ENCODE measurements around the gene IL16. TPM values are rescaled to one million over a fixed set of nuclear protein-coding genes. Genes with fewer than 3 reads are reported as not detected.
A peak's percentile ranks its signal among the peaks of the same experiment; 100 is the strongest.

Gene IL16
- total RNA-seq, 1 donor from 2014 or later = 0.12 TPM

GRCh38 chr15:81331600-81331999 lies 134.9 kb downstream of the IL16 start:
- H3K4me3 ChIP-seq (ENCODE audit: low read depth, low read length) = no peak overlapping the region
- no peak for DNase-seq (ENCODE audit: low read depth)
- no peak for TF ChIP-seq CTCF (conservative IDR thresholded peaks at IDR 0.05; ENCODE audit: low read depth, low read length)

DNA sequence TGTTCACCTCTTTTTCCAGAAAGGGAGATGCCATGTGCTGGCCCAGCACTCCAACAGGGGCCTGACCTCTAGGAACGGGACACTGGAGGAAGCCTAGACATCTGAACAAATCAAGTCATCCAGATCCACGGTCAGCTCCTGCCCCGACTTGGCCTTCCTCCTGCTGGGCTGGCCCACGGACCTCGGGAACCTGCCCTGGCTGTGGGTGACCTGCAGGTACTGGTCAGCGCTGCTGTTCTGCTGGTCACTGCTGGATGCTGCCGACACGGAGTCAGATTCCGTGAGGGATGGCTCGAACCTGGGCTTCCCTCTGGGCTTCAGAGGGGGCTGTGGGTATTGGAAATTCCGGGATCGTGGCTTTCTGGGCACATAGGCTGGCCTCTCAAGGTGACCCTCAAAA lies 135.6 kb downstream of the IL16 start:
- no peak for TF ChIP-seq CTCF (conservative IDR thresholded peaks at IDR 0.05; ENCODE audit: low read depth, low read length)
- no peak overlapping the region for H3K4me3 ChIP-seq (ENCODE audit: low read depth, low read length)
- DNase-seq (ENCODE audit: low read depth) = no peak

- no peak for TF ChIP-seq CTCF (conservative IDR thresholded peaks at IDR 0.05; ENCODE audit: low read depth, low read length)
- no peak overlapping the region for H3K4me3 ChIP-seq (ENCODE audit: low read depth, low read length)
- DNase-seq (ENCODE audit: low read depth) = no peak
These were observed 136.7 kb downstream of the IL16 start for GRCh38 chr15:81333363-81333762.

DNA sequence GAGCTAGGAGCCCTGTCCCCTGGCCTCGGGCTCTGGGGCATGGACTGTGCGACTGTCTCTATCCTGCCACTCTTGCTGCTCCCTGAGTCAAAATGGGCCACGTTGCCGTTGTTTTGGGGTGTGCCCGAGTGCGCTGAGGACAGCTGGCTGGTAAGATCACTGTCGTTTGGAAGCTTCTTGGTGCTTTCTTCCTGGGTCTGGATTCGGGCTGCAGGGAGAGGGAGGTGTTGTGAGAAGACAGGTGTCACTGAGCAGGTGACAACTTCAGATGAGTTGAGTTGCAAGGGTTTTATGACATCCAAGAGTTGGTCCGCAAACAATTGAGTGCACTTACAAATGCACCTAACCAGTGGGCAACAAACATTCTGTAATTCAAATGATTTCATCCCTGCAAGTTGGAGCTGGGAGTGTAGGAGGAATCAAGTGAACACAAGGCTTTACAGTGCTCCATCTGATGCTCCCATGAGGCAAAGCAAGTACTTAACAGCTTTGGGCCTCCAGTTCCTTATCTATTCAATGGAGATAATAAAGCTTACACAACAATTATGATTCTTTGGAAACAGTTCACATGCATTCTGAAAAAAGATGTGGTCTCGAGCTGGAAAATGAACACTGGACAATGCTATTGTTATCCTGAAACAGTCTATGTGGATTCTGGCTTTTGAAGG lies 138.2 kb downstream of the IL16 start:
- TF ChIP-seq CTCF (conservative IDR thresholded peaks at IDR 0.05; ENCODE audit: low read depth, low read length) = no peak
- H3K4me3 ChIP-seq (ENCODE audit: low read depth, low read length) = no peak overlapping the region
- no peak for DNase-seq (ENCODE audit: low read depth)

GRCh38 chr15:81335631-81336030 lies 139.0 kb downstream of the IL16 start:
- H3K4me3 ChIP-seq (ENCODE audit: low read depth, low read length) = no peak overlapping the region
- no peak for DNase-seq (ENCODE audit: low read depth)
- no peak for TF ChIP-seq CTCF (conservative IDR thresholded peaks at IDR 0.05; ENCODE audit: low read depth, low read length)

DNA sequence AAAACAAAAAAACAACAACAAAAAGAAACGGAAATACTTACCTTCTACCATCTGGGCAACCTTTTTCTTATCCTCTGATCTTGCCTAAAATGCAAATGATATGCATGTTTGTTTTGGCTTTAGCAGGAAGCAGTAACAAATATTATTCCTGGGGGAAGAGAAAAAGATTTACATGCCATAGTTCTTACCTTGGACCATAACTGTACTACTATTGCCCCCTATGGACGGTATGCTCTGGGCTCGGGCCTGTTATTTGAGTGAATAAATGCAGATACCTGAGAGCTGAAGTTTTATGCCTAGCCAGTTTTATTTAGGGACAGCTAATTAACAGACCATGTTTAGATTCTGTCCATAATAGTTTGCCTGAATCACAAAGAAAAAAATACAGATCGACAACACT lies 139.9 kb downstream of the IL16 start:
- peak; percentile 62 for TF ChIP-seq CTCF (conservative IDR thresholded peaks at IDR 0.05; ENCODE audit: low read depth, low read length)
- H3K4me3 ChIP-seq (ENCODE audit: low read depth, low read length) = no peak overlapping the region
- no peak for DNase-seq (ENCODE audit: low read depth)

- no peak for DNase-seq (ENCODE audit: low read depth)
- no peak overlapping the region for H3K4me3 ChIP-seq (ENCODE audit: low read depth, low read length)
- no peak for TF ChIP-seq CTCF (conservative IDR thresholded peaks at IDR 0.05; ENCODE audit: low read depth, low read length)
These were observed 140.6 kb downstream of the IL16 start for GRCh38 chr15:81337241-81337640.

Measured in epithelial cell of proximal tubule (primary cell).